ENCODE measurements around the gene C10orf67. TPM values are rescaled to one million over a fixed set of nuclear protein-coding genes. Genes with fewer than 3 reads are reported as not detected.

C10orf67 gene
- total RNA-seq, 1 donor from 2014 or later = 0.08 TPM

- no peak for ATAC-seq
These were observed 148.6 kb downstream of the C10orf67 start for GRCh38 chr10:23195846-23196600.

DNA sequence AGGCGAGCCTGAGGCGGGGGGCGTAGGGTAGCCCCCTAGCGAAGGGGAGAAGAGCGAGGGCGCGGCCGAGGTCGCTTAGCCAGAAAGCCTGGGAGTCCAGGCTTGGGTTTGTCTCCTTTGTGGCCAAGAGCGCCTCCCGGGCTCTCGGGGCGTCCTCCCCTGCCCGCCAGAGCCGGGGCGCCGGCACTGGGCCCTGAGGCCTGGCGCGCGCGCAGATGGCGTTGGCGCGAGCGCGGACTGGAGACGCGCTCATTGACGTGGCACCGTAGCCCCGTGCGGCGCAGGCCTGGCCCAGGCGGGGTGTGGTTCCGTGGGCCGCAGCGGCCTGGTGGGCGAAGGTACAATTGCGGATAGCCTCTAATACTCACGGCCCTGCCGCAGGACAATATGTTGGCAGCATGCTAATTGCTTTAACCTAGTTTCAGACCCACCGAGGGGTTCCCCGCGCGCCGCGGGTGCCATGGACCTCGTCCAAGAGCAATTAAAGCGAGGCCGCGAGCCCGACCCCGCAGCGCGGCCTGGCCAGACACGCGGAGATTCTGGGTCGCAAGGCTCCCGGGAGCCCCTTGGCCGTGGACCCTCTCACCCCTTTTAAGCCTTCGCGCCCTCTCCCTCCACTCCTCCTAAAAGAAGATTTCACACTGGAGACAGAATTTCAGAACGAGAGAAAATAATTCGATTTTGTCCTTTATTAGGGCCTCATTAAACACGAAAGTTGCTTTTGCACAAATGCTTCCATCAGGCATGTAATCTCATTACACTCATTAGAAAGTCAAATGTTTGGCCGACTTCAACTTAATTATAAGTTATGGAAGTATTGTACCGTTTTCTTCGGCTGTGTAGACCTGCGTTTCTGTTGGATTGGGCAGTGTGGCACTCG, 149.4 kb downstream of the C10orf67 start:
- ATAC-seq = no peak

GRCh38 chr10:23194471-23194965, 150.1 kb downstream of the C10orf67 start:
- ATAC-seq = no peak

DNA sequence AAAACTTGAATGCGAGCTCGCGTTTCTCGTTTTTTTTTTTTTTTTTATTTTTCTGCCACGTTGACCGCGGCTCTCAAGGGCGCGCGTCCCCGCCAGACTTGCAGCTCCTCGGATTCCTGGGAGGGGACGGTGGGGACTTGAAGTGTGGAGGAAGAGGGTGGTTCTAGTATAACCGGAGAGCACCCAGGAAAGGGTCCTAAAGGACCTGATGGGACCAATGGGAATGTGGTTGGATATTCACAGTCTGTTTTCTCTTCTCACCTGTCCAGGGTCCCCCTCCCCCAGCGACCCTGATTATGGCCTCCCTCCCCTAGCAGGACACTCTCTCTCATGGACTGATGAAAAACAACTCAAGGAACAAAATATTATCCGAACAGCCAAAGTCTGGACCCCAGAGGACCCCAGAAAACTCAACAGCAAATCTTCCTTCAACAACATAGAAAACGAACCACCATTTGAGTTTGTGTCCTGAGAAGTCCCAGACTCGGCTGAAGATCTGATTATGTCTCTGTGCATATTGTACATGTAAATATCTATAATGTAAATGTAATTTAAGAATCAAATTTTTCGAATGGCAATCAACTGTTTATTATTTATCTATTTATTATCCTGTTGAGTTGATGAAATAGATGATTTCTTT, 151.0 kb downstream of the C10orf67 start:
- ATAC-seq = no peak

GRCh38 chr10:23192712-23193434, 151.7 kb downstream of the C10orf67 start:
- no peak for ATAC-seq

- ATAC-seq = no peak
These were observed 152.6 kb downstream of the C10orf67 start, which contains the start of gene PTF1A for GRCh38 chr10:23191764-23192711. Gene PTF1A, plus strand, starts transcription at chr10:23192312. Its CDS starts 219 bp downstream, at chr10:23192531.

- ATAC-seq = no peak
These were observed 153.5 kb downstream of the C10orf67 start for GRCh38 chr10:23190872-23191763.

- ATAC-seq = no peak
These were observed 155.6 kb downstream of the C10orf67 start for GRCh38 chr10:23189024-23189423.

- no peak for ATAC-seq
These were observed 157.4 kb downstream of the C10orf67 start for GRCh38 chr10:23187155-23187554.

DNA sequence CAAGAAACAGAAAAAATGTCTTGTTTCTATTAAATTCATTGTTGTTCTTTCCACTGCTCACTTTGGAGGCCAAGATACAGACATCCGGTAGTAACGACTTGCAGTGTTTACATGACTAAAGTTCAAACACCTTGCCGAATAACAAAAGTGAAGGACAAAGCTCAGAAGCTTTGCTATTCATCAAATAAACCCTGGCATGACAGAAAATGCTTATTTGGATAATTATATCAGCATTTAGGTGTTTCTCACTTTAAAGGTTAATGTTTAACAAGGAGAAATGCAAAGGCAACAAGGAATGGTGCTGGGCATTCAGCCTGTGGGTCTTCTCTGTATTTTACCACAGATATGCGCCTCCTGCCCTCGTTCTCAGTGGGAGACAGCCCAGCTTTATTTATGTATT, 157.9 kb downstream of the C10orf67 start:
- ATAC-seq = no peak

- no peak for ATAC-seq
These were observed 158.4 kb downstream of the C10orf67 start for GRCh38 chr10:23186178-23186577.

- no peak for ATAC-seq
These were observed 169.6 kb downstream of the C10orf67 start for GRCh38 chr10:23174977-23175512.

DNA sequence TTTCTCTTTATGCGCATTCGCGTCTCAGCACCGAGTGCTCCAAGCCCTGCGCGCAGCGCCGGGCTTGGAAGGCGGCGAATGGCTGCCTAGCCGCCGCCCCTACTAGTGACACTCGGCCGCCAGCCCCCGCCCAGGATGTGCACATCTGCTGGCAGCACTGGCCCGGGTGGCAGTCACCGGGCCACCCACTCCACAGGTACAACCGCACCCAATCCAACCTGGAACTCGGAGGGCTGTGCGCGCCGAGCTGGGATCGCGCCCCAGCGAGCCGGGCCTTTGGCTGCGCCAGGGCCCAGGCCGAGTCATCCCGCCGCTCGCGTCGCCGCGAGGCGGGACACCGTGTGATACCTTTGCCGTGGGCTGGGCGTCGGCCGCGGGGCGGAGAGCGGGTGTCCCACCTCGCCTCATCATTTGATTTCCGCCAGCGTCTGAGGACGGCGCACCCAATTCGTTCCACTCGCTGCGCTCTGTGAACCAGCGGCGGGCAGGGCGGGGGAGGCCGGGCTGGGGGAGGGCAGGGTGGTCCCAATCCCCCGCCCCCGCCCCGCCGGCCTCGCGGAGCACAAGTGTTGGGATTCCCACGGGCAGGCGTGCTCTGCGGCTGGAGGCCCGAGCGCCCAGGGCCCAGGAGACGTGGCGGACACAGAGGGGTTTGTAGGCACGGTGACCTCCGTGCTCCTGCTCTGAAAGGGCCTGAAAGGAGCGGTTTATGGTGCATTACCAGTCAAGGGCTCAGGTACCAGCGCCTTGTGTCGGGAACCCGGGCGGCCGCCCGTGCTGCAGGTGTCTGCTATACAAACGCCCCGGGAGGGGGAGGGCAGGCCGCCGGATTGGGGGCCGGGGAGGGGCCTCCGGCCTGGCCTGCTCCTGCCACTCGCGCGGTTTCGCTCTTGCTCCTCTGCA, 170.3 kb downstream of the C10orf67 start:
- ATAC-seq = no peak

DNA sequence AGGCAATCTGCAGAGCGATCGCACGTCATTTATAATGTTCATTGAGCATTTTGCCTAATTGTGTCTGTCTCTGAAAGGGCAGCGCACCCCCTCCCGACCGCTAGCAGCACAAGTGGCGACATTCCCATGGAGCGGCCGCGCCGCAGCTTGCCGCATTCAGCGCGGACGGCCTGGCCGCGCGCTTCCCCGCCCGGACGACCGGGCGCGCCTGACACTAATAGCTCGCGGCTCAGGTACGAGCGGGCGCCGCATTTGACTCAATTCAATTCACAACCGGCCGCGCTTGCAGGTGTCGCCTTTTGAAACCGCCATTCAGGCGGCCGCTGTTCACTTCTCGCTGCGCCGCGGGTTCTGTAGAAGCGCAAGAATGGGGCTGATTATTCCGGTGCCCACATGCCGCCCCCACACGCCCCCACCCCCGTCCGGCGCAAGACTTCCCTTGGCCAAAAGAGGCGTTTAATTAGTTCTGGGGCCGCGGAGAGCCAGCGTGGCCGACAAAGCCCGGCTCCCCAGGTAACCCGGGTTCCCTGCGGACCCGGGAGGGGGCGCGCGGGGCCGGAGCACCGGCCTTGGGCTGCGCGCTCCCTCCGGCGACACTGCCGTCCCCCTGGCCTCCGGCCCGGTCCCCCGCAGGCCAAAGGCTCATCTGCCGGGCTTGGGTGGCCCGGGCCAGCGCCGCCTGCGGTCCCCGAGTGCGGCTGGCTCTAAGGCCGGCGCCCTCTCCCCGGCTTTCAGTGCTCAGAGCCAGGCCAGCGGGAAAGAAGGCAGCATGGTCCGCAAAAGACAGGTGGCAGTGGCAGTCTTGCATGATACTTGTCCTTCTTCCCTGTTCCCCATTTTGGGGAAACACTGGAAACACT, 171.2 kb downstream of the C10orf67 start:
- ATAC-seq = no peak

DNA sequence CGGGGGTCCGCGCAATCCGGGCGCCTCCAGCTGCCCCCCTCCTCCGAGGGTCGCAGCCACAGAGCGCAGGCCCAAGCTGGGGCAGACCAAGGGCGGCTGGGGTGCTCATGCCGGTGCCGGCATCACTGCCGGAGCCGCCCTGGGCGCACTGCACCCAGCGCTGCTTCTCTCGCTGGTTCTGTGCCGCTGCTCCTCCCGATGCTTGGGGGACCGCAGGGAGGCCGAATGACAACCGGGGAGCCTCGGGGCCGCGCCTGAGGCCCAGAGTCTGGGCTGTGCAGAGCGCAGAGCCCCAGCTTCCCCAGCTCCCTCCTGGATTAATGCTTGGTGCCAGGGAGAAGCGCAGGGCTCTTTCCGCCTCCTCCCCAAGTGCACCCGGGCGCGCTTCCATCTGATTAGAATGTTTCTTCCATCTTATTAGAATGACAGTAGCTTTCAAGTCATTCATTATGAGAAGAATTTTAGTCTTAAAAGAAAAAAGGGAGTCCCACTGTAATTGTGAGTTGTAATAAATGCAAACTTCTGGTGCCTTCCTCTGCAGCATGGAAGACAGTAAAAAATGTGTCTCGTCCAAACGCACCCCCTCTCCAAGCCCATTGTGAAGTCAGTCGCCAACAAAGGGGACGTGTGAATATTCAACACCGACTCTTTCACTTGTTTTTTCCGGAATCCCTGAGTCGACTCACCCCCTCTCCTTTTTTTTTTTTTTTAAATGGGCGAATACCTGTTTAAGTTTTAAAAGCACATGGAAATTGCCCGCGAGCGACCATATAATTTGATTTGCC, 172.0 kb downstream of the C10orf67 start:
- no peak for ATAC-seq

- no peak for ATAC-seq
These were observed 173.2 kb downstream of the C10orf67 start for GRCh38 chr10:23171232-23171876.
